Neural cell (in vitro differentiated cells): ENCODE data around the gene CHRM1. TPM values are rescaled to one million over a fixed set of nuclear protein-coding genes. Genes with fewer than 3 reads are reported as not detected.

ENCODE experiments used
- H2AFZ ChIP-seq: fragments of 200-600, 300-800 bp; sonication (generic), shearing (Covaris generic); 2 replicates; pipeline ENCODE4 v1.6.0; 2014; ENCODE audit warnings: low read depth, mild to moderate bottlenecking, antibody characterized with exemption, low read length, moderate library complexity
- H3F3A ChIP-seq: fragments of 200-600 bp; shearing (Covaris generic); 2 replicates; pipeline ENCODE4 v1.6.1; 2016; ENCODE audit warnings: mild to moderate bottlenecking, moderate library complexity, mixed read lengths, antibody characterized with exemption, low read length; ENCODE audit not compliant: insufficient read depth, poor library complexity, severe bottlenecking
- H3K27ac ChIP-seq: fragments of 200-600, 300-800 bp; sonication (generic), shearing (Covaris generic); 2 replicates; pipeline ENCODE4 v1.5.1; 2014; ENCODE audit warnings: mild to moderate bottlenecking, low read length, moderate library complexity
- H3K27me3 ChIP-seq: fragments of 300-800, 200-600 bp; sonication (generic), shearing (Covaris generic); 2 replicates; pipeline ENCODE4 v1.6.0; 2014; ENCODE audit warnings: mild to moderate bottlenecking, low read depth, low read length, moderate library complexity; ENCODE audit not compliant: insufficient read depth
- H3K36me3 ChIP-seq: fragments of 300-800, 200-600 bp; sonication (generic), shearing (Covaris generic); 2 replicates; pipeline ENCODE4 v1.5.1; 2014; ENCODE audit warnings: mild to moderate bottlenecking, antibody characterized with exemption, low read length, moderate library complexity; ENCODE audit not compliant: insufficient read depth
- H3K4me2 ChIP-seq: fragments of 300-800, 200-600 bp; sonication (generic), shearing (Covaris generic); 2 replicates; pipeline ENCODE4 v1.6.0; 2014; ENCODE audit warnings: mild to moderate bottlenecking, low read length
- H3K4me3 ChIP-seq: fragments of 300-800, 200-600 bp; sonication (generic), shearing (Covaris generic); 2 replicates; pipeline ENCODE4 v1.5.1; 2014; ENCODE audit warnings: mild to moderate bottlenecking, low read length, moderate library complexity
- H3K79me2 ChIP-seq: fragments of 200-600 bp; shearing (Covaris generic); replicated peaks from 2 replicates; pipeline ENCODE4 v1.6.0; 2014; ENCODE audit warnings: mild to moderate bottlenecking, low read length, moderate library complexity; ENCODE audit not compliant: insufficient read depth
- H3K9ac ChIP-seq: fragments of 300-800, 200-600 bp; sonication (generic), shearing (Covaris generic); 2 replicates; pipeline ENCODE4 v1.6.1; 2016; ENCODE audit warnings: mild to moderate bottlenecking, low read length, mixed read lengths
- H3K9me2 ChIP-seq: fragments of 200-600 bp; shearing (Covaris generic); 2 replicates; pipeline ENCODE4 v1.6.1; 2016; ENCODE audit warnings: mild to moderate bottlenecking, low read length, mixed read lengths; ENCODE audit not compliant: insufficient read depth
- H3K9me3 ChIP-seq: fragments of 200-600, 300-800 bp; sonication (generic), shearing (Covaris generic); 2 replicates; pipeline ENCODE4 v1.6.1; 2016; ENCODE audit warnings: mild to moderate bottlenecking, mixed run types, low read length, moderate library complexity, mixed read lengths
- H4K20me1 ChIP-seq: fragments of 200-600 bp; shearing (Covaris generic); 2 replicates; pipeline ENCODE4 v1.6.1; 2016; ENCODE audit warnings: mild to moderate bottlenecking, mixed run types; ENCODE audit not compliant: insufficient read depth
- CTCF ChIP-seq: fragments of 450-650 bp; IDR thresholded peaks from 2 replicates; pipeline ENCODE4 v1.5.1; 2014; ENCODE audit warnings: antibody characterized with exemption, mild to moderate bottlenecking, moderate library complexity; ENCODE audit not compliant: poor library complexity, severe bottlenecking
- EP300 ChIP-seq: fragments of 450-650 bp; conservative IDR thresholded peaks from 2 replicates; pipeline ENCODE4 v1.6.1; 2014; ENCODE audit warnings: antibody characterized with exemption, mild to moderate bottlenecking, moderate library complexity; ENCODE audit not compliant: poor library complexity, severe bottlenecking
- EZH2 ChIP-seq: fragments of 200-600, 300-800 bp; shearing (Covaris generic), sonication (generic); IDR thresholded peaks from 2 replicates; pipeline ENCODE4 v1.6.1; 2014; ENCODE audit warnings: antibody characterized with exemption, low read length, borderline replicate concordance, mild to moderate bottlenecking; ENCODE audit not compliant: insufficient read depth, poor library complexity, severe bottlenecking
- MXI1 ChIP-seq: fragments of 450-650 bp; conservative IDR thresholded peaks from 2 replicates; pipeline ENCODE4 v1.6.1; 2014; ENCODE audit warnings: antibody characterized with exemption, mild to moderate bottlenecking; ENCODE audit not compliant: poor library complexity, severe bottlenecking
- POLR2AphosphoS5 ChIP-seq: IDR thresholded peaks from 2 replicates; pipeline ENCODE4 v1.6.1; 2012
- RAD21 ChIP-seq: fragments of 450-650 bp; conservative IDR thresholded peaks from 2 replicates; pipeline ENCODE4 v1.6.1; 2014; ENCODE audit warnings: antibody characterized with exemption, mild to moderate bottlenecking, moderate library complexity
- REST ChIP-seq: IDR thresholded peaks from 2 replicates; pipeline ENCODE4 v1.6.1; 2012; ENCODE audit warnings: borderline replicate concordance
- SMC3 ChIP-seq: fragments of 450-650 bp; conservative IDR thresholded peaks from 2 replicates; pipeline ENCODE4 v1.6.1; 2014; ENCODE audit warnings: antibody characterized with exemption, mild to moderate bottlenecking, moderate library complexity; ENCODE audit not compliant: poor library complexity
- TAF1 ChIP-seq: IDR thresholded peaks from 2 replicates; pipeline ENCODE4 v1.6.1; 2012; ENCODE audit warnings: low read depth
- polyA plus RNA-seq: library from polyadenylated mRNA; depleted of rRNA; stranded (reverse); fragments of >200 nt; gene quantifications from 2 replicates; pipeline ENCODE4 v1.2.3, GENCODE V29; 2014

CHRM1 gene
- polyA plus RNA-seq, 1 donor from 2014 or later = not detected

- Histone ChIP-seq H3K36me3 (peaks cover 16% of the 10 kb centered on the region), H3F3A (no peaks in the 10 kb centered on the region), H3K27ac (peak overlapping the region; percentile 99), H3K4me3 (peak overlapping the region; percentile 90), H3K9me3 (no peaks in the 10 kb centered on the region), H3K27me3 (no peaks in the 10 kb centered on the region), H4K20me1 (no peaks in the 10 kb centered on the region), H3K4me2 (peak overlapping the region; percentile 82), H3K9ac (peak overlapping the region; percentile 99), H3K9me2 (no peaks in the 10 kb centered on the region), H2AFZ (no peak overlapping the region), H3K79me2 (peaks cover 51% of the 10 kb centered on the region)
- TF ChIP-seq EP300 (no peak), EZH2 (no peak), REST (no peak), MXI1 (no peak), POLR2AphosphoS5 (no peak), RAD21 (no peak), SMC3 (no peak), CTCF (no peak), TAF1 (no peak)
Observed at GRCh38 chr11:62882788-62883501, 38.2 kb downstream of the CHRM1 start.

- Histone ChIP-seq H3K4me2 (peak overlapping the region; percentile 82), H4K20me1 (no peaks in the 10 kb centered on the region), H3K9me2 (no peaks in the 10 kb centered on the region), H3F3A (no peaks in the 10 kb centered on the region), H3K79me2 (peaks cover 51% of the 10 kb centered on the region), H2AFZ (no peak overlapping the region), H3K4me3 (peak overlapping the region; percentile 90), H3K9me3 (no peaks in the 10 kb centered on the region), H3K27ac (peak overlapping the region; percentile 99), H3K36me3 (peaks cover 16% of the 10 kb centered on the region), H3K27me3 (no peaks in the 10 kb centered on the region), H3K9ac (peak overlapping the region; percentile 99)
- no peak for TF ChIP-seq RAD21
- no peak for TF ChIP-seq SMC3
Observed at GRCh38 chr11:62882431-62882749, 38.8 kb downstream of the CHRM1 start.
